H9 (cell line): Measurements from ENCODE around the gene SCCPDH. TPM values are rescaled to one million over a fixed set of nuclear protein-coding genes. Genes with fewer than 3 reads are reported as not detected.
A peak's percentile ranks its signal among the peaks of the same experiment; 100 is the strongest.

Experiments
- DNase-seq: peaks from one replicate; pipeline ENCODE4 v3.0.0-alpha.2; 2017
- H2AFZ ChIP-seq: one replicate; pipeline ENCODE4 v1.6.1; 2013; ENCODE audit warnings: mild to moderate bottlenecking, low read length, control low read depth, moderate library complexity
- H2AK5ac ChIP-seq: 2 replicates; pipeline ENCODE4 v1.6.1; 2013; ENCODE audit warnings: low read length, control low read depth, mixed read lengths; ENCODE audit not compliant: insufficient read length
- H2BK120ac ChIP-seq: one replicate; pipeline ENCODE4 v1.6.1; 2013; ENCODE audit warnings: low read depth, mild to moderate bottlenecking, low read length, control low read depth, inconsistent platforms; ENCODE audit not compliant: poor library complexity, severe bottlenecking
- H2BK12ac ChIP-seq: 2 replicates; pipeline ENCODE4 v1.6.1; 2013; ENCODE audit warnings: low read length, control low read depth, mixed read lengths, low read depth; ENCODE audit not compliant: insufficient read length
- H2BK15ac ChIP-seq: 2 replicates; pipeline ENCODE4 v1.6.1; 2013; ENCODE audit warnings: low read depth, low read length, control low read depth
- H2BK20ac ChIP-seq: one replicate; pipeline ENCODE4 v1.6.1; 2013; ENCODE audit warnings: low read depth, mild to moderate bottlenecking, low read length, control low read depth, inconsistent platforms; ENCODE audit not compliant: poor library complexity, severe bottlenecking
- H2BK5ac ChIP-seq: 2 replicates; pipeline ENCODE4 v1.6.1; 2013; ENCODE audit warnings: low read length, control low read depth, mixed read lengths; ENCODE audit not compliant: insufficient read length
- H3K14ac ChIP-seq: 2 replicates; pipeline ENCODE4 v1.6.1; 2013; ENCODE audit warnings: low read length, control low read depth; ENCODE audit not compliant: insufficient read depth
- H3K18ac ChIP-seq: 2 replicates; pipeline ENCODE4 v1.6.1; 2013; ENCODE audit warnings: low read depth, mild to moderate bottlenecking, mixed read lengths, low read length, control low read depth; ENCODE audit not compliant: insufficient read length
- H3K23ac ChIP-seq: 2 replicates; pipeline ENCODE4 v1.6.1; 2013; ENCODE audit warnings: low read length, control low read depth, mixed read lengths, low read depth; ENCODE audit not compliant: insufficient read length
- H3K23me2 ChIP-seq: 2 replicates; pipeline ENCODE4 v1.6.1; 2013; ENCODE audit warnings: low read depth, mild to moderate bottlenecking, mixed read lengths, low read length, control low read depth; ENCODE audit not compliant: insufficient read length, poor library complexity, severe bottlenecking
- H3K27ac ChIP-seq: 2 replicates; pipeline ENCODE4 v1.5.1; 2013; ENCODE audit warnings: low read length, control low read depth, mixed read lengths, low read depth; ENCODE audit not compliant: insufficient read length
- H3K27me3 ChIP-seq: 2 replicates; pipeline ENCODE4 v1.6.1; 2013; ENCODE audit warnings: low read length, control low read depth, inconsistent platforms; ENCODE audit not compliant: insufficient read depth
- H3K4ac ChIP-seq: 2 replicates; pipeline ENCODE4 v1.6.1; 2013; ENCODE audit warnings: low read depth, mild to moderate bottlenecking, control low read depth, inconsistent platforms, low read length, moderate library complexity
- H3K4me1 ChIP-seq: 2 replicates; pipeline ENCODE4 v1.6.1; 2013; ENCODE audit warnings: low read length, control low read depth, inconsistent platforms; ENCODE audit not compliant: insufficient read depth
- H3K4me2 ChIP-seq: 2 replicates; pipeline ENCODE4 v1.6.1; 2013; ENCODE audit warnings: low read length, control low read depth, mixed read lengths; ENCODE audit not compliant: insufficient read length, insufficient read depth
- H3K56ac ChIP-seq: 2 replicates; pipeline ENCODE4 v1.6.1; 2013; ENCODE audit warnings: low read depth, mild to moderate bottlenecking, mixed read lengths, low read length, control low read depth; ENCODE audit not compliant: insufficient read length
- H3K79me1 ChIP-seq: 2 replicates; pipeline ENCODE4 v1.6.1; 2013; ENCODE audit warnings: low read depth, mild to moderate bottlenecking, moderate library complexity, low read length, control low read depth, inconsistent platforms; ENCODE audit not compliant: insufficient read depth, poor library complexity, severe bottlenecking
- H3K79me2 ChIP-seq: 2 replicates; pipeline ENCODE4 v1.6.1; 2013; ENCODE audit warnings: low read length, control low read depth, inconsistent platforms; ENCODE audit not compliant: insufficient read depth
- H3K9ac ChIP-seq: 2 replicates; pipeline ENCODE4 v1.6.1; 2013; ENCODE audit warnings: low read length, control low read depth, mixed read lengths; ENCODE audit not compliant: insufficient read length; ENCODE audit errors: extremely low read depth
- H3K9me3 ChIP-seq: one replicate; pipeline ENCODE4 v1.6.1; 2013; ENCODE audit warnings: low read depth, low read length, inconsistent platforms; ENCODE audit not compliant: control insufficient read depth
- H3T11ph ChIP-seq: one replicate; pipeline ENCODE4 v1.6.1; 2013; ENCODE audit warnings: mild to moderate bottlenecking, low read length, control low read depth, inconsistent platforms
- H4K20me1 ChIP-seq: one replicate; pipeline ENCODE4 v1.6.1; 2013; ENCODE audit not compliant: control insufficient read depth, insufficient read length, insufficient read depth
- H4K5ac ChIP-seq: 2 replicates; pipeline ENCODE4 v1.6.1; 2013; ENCODE audit warnings: low read depth, mild to moderate bottlenecking, mixed read lengths, low read length, control low read depth; ENCODE audit not compliant: insufficient read length
- H4K8ac ChIP-seq: replicated peaks from 2 replicates; pipeline ENCODE4 v1.6.1; 2013; ENCODE audit warnings: low read length, control low read depth, mixed read lengths, low read depth; ENCODE audit not compliant: insufficient read length
- H4K91ac ChIP-seq: 2 replicates; pipeline ENCODE4 v1.6.1; 2013; ENCODE audit warnings: low read depth, mild to moderate bottlenecking, moderate library complexity, mixed read lengths, low read length, control low read depth; ENCODE audit not compliant: insufficient read length
- H3K27ac Mint-ChIP-seq, 3 experiments: 2 replicates in 2 of 3; 3 replicates in 1 of 3; pipeline ENCODE4 v1.8.0; 2020 to 2021; ENCODE audit warnings: mixed read lengths in 3 of 3, mild to moderate bottlenecking in 1 of 3, moderate library complexity in 1 of 3
- H3K27me3 Mint-ChIP-seq: 2 replicates; pipeline ENCODE4 v1.8.0; 2021; ENCODE audit warnings: low read depth, mild to moderate bottlenecking, moderate library complexity, mixed read lengths
- H3K36me3 Mint-ChIP-seq, 3 experiments: 2 replicates in 2 of 3; 3 replicates in 1 of 3; pipeline ENCODE4 v1.8.0; 2020 to 2021; ENCODE audit warnings: low read depth in 3 of 3, mixed read lengths in 3 of 3; ENCODE audit not compliant: insufficient read depth in 1 of 3
- H3K4me1 Mint-ChIP-seq, 2 experiments: 2 replicates each; pipeline ENCODE4 v1.8.0; 2020; ENCODE audit warnings: mixed read lengths in 2 of 2
- H3K4me3 Mint-ChIP-seq, 2 experiments: 2 replicates in 1 of 2; 3 replicates in 1 of 2; pipeline ENCODE4 v1.8.0; 2020 to 2021; ENCODE audit warnings: mild to moderate bottlenecking in 2 of 2, mixed read lengths in 2 of 2, moderate library complexity in 1 of 2
- H3K9me3 Mint-ChIP-seq, 2 experiments: 2 replicates in 1 of 2; 3 replicates in 1 of 2; pipeline ENCODE4 v1.8.0; 2020; ENCODE audit warnings: mild to moderate bottlenecking in 2 of 2, mixed read lengths in 2 of 2, moderate library complexity in 1 of 2
- CTCF ChIP-seq: fragments of 200-600 bp; sonication (generic); conservative IDR thresholded peaks from 3 replicates; pipeline ENCODE4 v1.8.0; 2021; ENCODE audit warnings: antibody characterized with exemption, mild to moderate bottlenecking
- WGBS: extraction: QIAGEN DNeasy Blood & Tissue Kit; methylation state at CpG from one replicate; pipeline ENCODE4 v1.1.7; 2013; ENCODE audit warnings: missing lambda C conversion rate, low lambda C conversion rate, mixed read lengths; ENCODE audit not compliant: insufficient read length; ENCODE audit errors: extremely low coverage; 5-methylcytosine and 5-hydroxymethylcytosine counted together
- total RNA-seq: library from RNA; stranded (reverse); gene quantifications from 2 replicates; pipeline ENCODE4 v1.2.1, GENCODE V29; 2021

Gene SCCPDH
- total RNA-seq, 1 experiment from 2014 or later, result 20.7 TPM

- no CpG with 5 or more reads among the region's 15 CpGs for WGBS
- DNase-seq, result no peak
Observed at GRCh38 chr1:246691622-246692495, 32.4 kb upstream of the SCCPDH start.

More at GRCh38 chr1:246691622-246692495, 32.4 kb upstream of the SCCPDH start:
- H3K23me2 ChIP-seq, result no peaks in the 10 kb centered on the region
- H4K5ac ChIP-seq, result no peak overlapping the region
- no peaks in the 10 kb centered on the region for H3K9me3 ChIP-seq
- H2BK5ac ChIP-seq, result no peak overlapping the region
- no peak overlapping the region for H3K18ac ChIP-seq
- no peak overlapping the region for H4K91ac ChIP-seq
- no peaks in the 10 kb centered on the region for H3K79me1 ChIP-seq
- H2AK5ac ChIP-seq, result no peak overlapping the region
- 0 out of 7 replicates have a peak overlapping the region, but pooled peaks of 1 of the 3 experiments have one; percentile 35 for H3K27ac Mint-ChIP-seq
- H2BK120ac ChIP-seq, result no peak overlapping the region
- no peak overlapping the region for H2AFZ ChIP-seq
- H2BK12ac ChIP-seq, result no peak overlapping the region
- H4K20me1 ChIP-seq, result no peaks in the 10 kb centered on the region
- no peak overlapping the region for H3K4me2 ChIP-seq
- no peak overlapping the region for H2BK20ac ChIP-seq
- H3K27me3 Mint-ChIP-seq, result peaks cover 7% of the 10 kb centered on the region
- no peak overlapping the region for H3K14ac ChIP-seq
- no peak overlapping the region for H3K56ac ChIP-seq
- no peak overlapping the region for H2BK15ac ChIP-seq
- no peak overlapping the region for H3K9ac ChIP-seq
- no peaks in the 10 kb centered on the region for H3K4me1 ChIP-seq
- no peak overlapping the region for H3K27ac ChIP-seq
- no peak overlapping the region for H3K23ac ChIP-seq
- H3K4me3 Mint-ChIP-seq, result no peak overlapping the region
- no peak overlapping the region for H3K4ac ChIP-seq
- H3K79me2 ChIP-seq, result no peaks in the 10 kb centered on the region
- H3K4me1 Mint-ChIP-seq, result peaks cover 4 to 8% of the 10 kb centered on the region in 2 experiments; a peak in 2 of 4 replicates
- no peak for TF ChIP-seq CTCF
- no peak overlapping the region for H3T11ph ChIP-seq
- H3K36me3 Mint-ChIP-seq, result peaks cover 6 to 11% (median 7%) of the 10 kb centered on the region in 3 experiments; a peak in 6 of 7 replicates
- H3K9me3 Mint-ChIP-seq, result peaks cover 30 to 33% of the 10 kb centered on the region in 2 experiments
- no peak overlapping the region for H4K8ac ChIP-seq
- H3K27me3 ChIP-seq, result no peaks in the 10 kb centered on the region
